Measurements from ENCODE around the gene DCTN4. TPM values are rescaled to one million over a fixed set of nuclear protein-coding genes. Genes with fewer than 3 reads are reported as not detected.

DCTN4 gene
- total and polyA plus RNA-seq, 5 donors from 2014 or later = 7.7 to 85.8 (median 10.2) TPM

GRCh38 chr5:150764530-150764929, 5.7 kb upstream of the DCTN4 start:
- Histone ChIP-seq H3K4me1 (ENCODE audit: control insufficient read depth, insufficient read depth, low read length, poor library complexity, severe bottlenecking) (no peaks in the 10 kb centered on the region), H3K4me3 (ENCODE audit: low read depth, low read length) (no peak overlapping the region), H3K9me3 (ENCODE audit: control insufficient read depth in 2 of 2, low read length in 2 of 2) (no peaks in the 10 kb centered on the region), H3K27me3 (ENCODE audit: control insufficient read depth, insufficient read depth, low read length) (peaks cover 2% of the 10 kb centered on the region), H3K27ac (ENCODE audit: insufficient read depth, low read length, poor library complexity, severe bottlenecking) (no peak overlapping the region), H3K36me3 (ENCODE audit: control insufficient read depth, insufficient read depth, low read length) (no peaks in the 10 kb centered on the region)
- peaks cover 0 to 2% (median 0%) of the 10 kb centered on the region in 7 donors for H3K9me3 Mint-ChIP-seq
- DNase-seq (no peak), ATAC-seq (ENCODE audit: low read depth in 2 of 2) (no peak)
- H3K27ac Mint-ChIP-seq = peak overlapping the region in 1 of 3 donors; percentile 38
- peaks cover 0 to under 1% (median 0%) of the 10 kb centered on the region in 4 donors for H3K4me1 Mint-ChIP-seq
- H3K27me3 Mint-ChIP-seq = peaks cover 10% of the 10 kb centered on the region
- H3K36me3 Mint-ChIP-seq = no peaks in the 10 kb centered on the region
- H3K4me3 Mint-ChIP-seq = no peak overlapping the region

GRCh38 chr5:150763023-150763769, 4.4 kb upstream of the DCTN4 start:
- no peak for ATAC-seq (ENCODE audit: low read depth in 2 of 2)
- H3K27ac ChIP-seq (ENCODE audit: insufficient read depth, low read length, poor library complexity, severe bottlenecking) = no peak overlapping the region

GRCh38 chr5:150762211-150762610, 3.4 kb upstream of the DCTN4 start:
- peaks cover 11% of the 10 kb centered on the region for H3K4me1 ChIP-seq (ENCODE audit: control insufficient read depth, insufficient read depth, low read length, poor library complexity, severe bottlenecking)
- Mint-ChIP-seq H3K4me3 (no peak overlapping the region), H3K4me1 (peaks cover 0 to 7% (median 2%) of the 10 kb centered on the region in 4 donors), H3K27me3 (peaks cover 3% of the 10 kb centered on the region), H3K36me3 (peaks cover 2% of the 10 kb centered on the region), H3K9me3 (peaks cover 0 to 2% (median 0%) of the 10 kb centered on the region in 7 donors), H3K27ac (no peak overlapping the region)
- no peaks in the 10 kb centered on the region for H3K9me3 ChIP-seq (ENCODE audit: control insufficient read depth in 2 of 2, low read length in 2 of 2)
- no peak for DNase-seq
- no peak for ATAC-seq (ENCODE audit: low read depth in 2 of 2)
- H3K27me3 ChIP-seq (ENCODE audit: control insufficient read depth, insufficient read depth, low read length) = peaks cover 2% of the 10 kb centered on the region
- no peak overlapping the region for H3K4me3 ChIP-seq (ENCODE audit: low read depth, low read length)
- H3K27ac ChIP-seq (ENCODE audit: insufficient read depth, low read length, poor library complexity, severe bottlenecking) = no peak overlapping the region
- H3K36me3 ChIP-seq (ENCODE audit: control insufficient read depth, insufficient read depth, low read length) = no peaks in the 10 kb centered on the region

More at GRCh38 chr5:150763023-150763769, 4.4 kb upstream of the DCTN4 start:
- H3K27me3 ChIP-seq (ENCODE audit: control insufficient read depth, insufficient read depth, low read length) = peaks cover 2% of the 10 kb centered on the region
- Mint-ChIP-seq H3K27ac (no peak overlapping the region), H3K9me3 (peaks cover 0 to 2% (median 0%) of the 10 kb centered on the region in 7 donors), H3K4me1 (peaks cover 0 to 4% (median 0%) of the 10 kb centered on the region in 4 donors), H3K36me3 (no peaks in the 10 kb centered on the region), H3K4me3 (no peak overlapping the region), H3K27me3 (peaks cover 6% of the 10 kb centered on the region)
- no peak for DNase-seq
- H3K9me3 ChIP-seq (ENCODE audit: control insufficient read depth in 2 of 2, low read length in 2 of 2) = no peaks in the 10 kb centered on the region
- no peaks in the 10 kb centered on the region for H3K36me3 ChIP-seq (ENCODE audit: control insufficient read depth, insufficient read depth, low read length)
- H3K4me3 ChIP-seq (ENCODE audit: low read depth, low read length) = no peak overlapping the region
- peaks cover 2% of the 10 kb centered on the region for H3K4me1 ChIP-seq (ENCODE audit: control insufficient read depth, insufficient read depth, low read length, poor library complexity, severe bottlenecking)

GRCh38 chr5:150759334-150759583, 442 bp upstream of the DCTN4 start:
- Mint-ChIP-seq H3K36me3 (peaks cover 18% of the 10 kb centered on the region), H3K9me3 (no peaks in the 10 kb centered on the region), H3K4me3 (no peak overlapping the region), H3K27ac (no peak overlapping the region), H3K27me3 (no peaks in the 10 kb centered on the region), H3K4me1 (peaks cover 5 to 24% (median 22%) of the 10 kb centered on the region in 4 donors)
- peak overlapping the region; percentile 98 for H3K27ac ChIP-seq (ENCODE audit: insufficient read depth, low read length, poor library complexity, severe bottlenecking)
- peaks cover 2% of the 10 kb centered on the region for H3K27me3 ChIP-seq (ENCODE audit: control insufficient read depth, insufficient read depth, low read length)
- peaks cover 21% of the 10 kb centered on the region for H3K4me1 ChIP-seq (ENCODE audit: control insufficient read depth, insufficient read depth, low read length, poor library complexity, severe bottlenecking)
- peaks cover 13% of the 10 kb centered on the region for H3K36me3 ChIP-seq (ENCODE audit: control insufficient read depth, insufficient read depth, low read length)
- H3K4me3 ChIP-seq (ENCODE audit: low read depth, low read length) = peak overlapping the region; percentile 92
- DNase-seq (no peak), ATAC-seq (ENCODE audit: low read depth in 2 of 2) (no peak)
- no peaks in the 10 kb centered on the region for H3K9me3 ChIP-seq (ENCODE audit: control insufficient read depth in 2 of 2, low read length in 2 of 2)

- ATAC-seq (ENCODE audit: low read depth in 2 of 2) (peak in 1 of 2 donors; percentile 1), DNase-seq (no peak)
- H3K9me3 Mint-ChIP-seq = no peaks in the 10 kb centered on the region
- no peak overlapping the region for H3K27ac Mint-ChIP-seq
- no peaks in the 10 kb centered on the region for H3K27me3 Mint-ChIP-seq
- H3K36me3 Mint-ChIP-seq = peaks cover 29% of the 10 kb centered on the region
- Histone ChIP-seq H3K27me3 (ENCODE audit: control insufficient read depth, insufficient read depth, low read length) (peaks cover 2% of the 10 kb centered on the region), H3K27ac (ENCODE audit: insufficient read depth, low read length, poor library complexity, severe bottlenecking) (peak overlapping the region; percentile 98), H3K9me3 (ENCODE audit: control insufficient read depth in 2 of 2, low read length in 2 of 2) (no peaks in the 10 kb centered on the region), H3K4me1 (ENCODE audit: control insufficient read depth, insufficient read depth, low read length, poor library complexity, severe bottlenecking) (peaks cover 21% of the 10 kb centered on the region), H3K4me3 (ENCODE audit: low read depth, low read length) (peak overlapping the region; percentile 92), H3K36me3 (ENCODE audit: control insufficient read depth, insufficient read depth, low read length) (peaks cover 24% of the 10 kb centered on the region)
- peaks cover 10 to 34% (median 31%) of the 10 kb centered on the region in 4 donors for H3K4me1 Mint-ChIP-seq
- H3K4me3 Mint-ChIP-seq = no peak overlapping the region
Measured at GRCh38 chr5:150758203-150758530, 650 bp downstream of the DCTN4 start.

- Mint-ChIP-seq H3K4me3 (peak overlapping the region in 3 of 4 donors; percentile 22 to 31 (median 26)), H3K9me3 (no peaks in the 10 kb centered on the region), H3K36me3 (peaks cover 32% of the 10 kb centered on the region), H3K27ac (peak overlapping the region in 2 of 3 donors; percentile 0 to 67), H3K27me3 (no peaks in the 10 kb centered on the region), H3K4me1 (peaks cover 10 to 38% (median 31%) of the 10 kb centered on the region in 4 donors)
- Histone ChIP-seq H3K27ac (ENCODE audit: insufficient read depth, low read length, poor library complexity, severe bottlenecking) (peak overlapping the region; percentile 98), H3K9me3 (ENCODE audit: control insufficient read depth in 2 of 2, low read length in 2 of 2) (no peaks in the 10 kb centered on the region), H3K4me3 (ENCODE audit: low read depth, low read length) (peak overlapping the region; percentile 92), H3K4me1 (ENCODE audit: control insufficient read depth, insufficient read depth, low read length, poor library complexity, severe bottlenecking) (peaks cover 21% of the 10 kb centered on the region), H3K36me3 (ENCODE audit: control insufficient read depth, insufficient read depth, low read length) (peaks cover 33% of the 10 kb centered on the region), H3K27me3 (ENCODE audit: control insufficient read depth, insufficient read depth, low read length) (peaks cover 2% of the 10 kb centered on the region)
- DNase-seq = no peak
- no peak for ATAC-seq (ENCODE audit: low read depth in 2 of 2)
Measured at GRCh38 chr5:150757087-150757649, 1.6 kb downstream of the DCTN4 start.

- ATAC-seq (ENCODE audit: low read depth in 2 of 2) = no peak
- H3K9me3 ChIP-seq (ENCODE audit: control insufficient read depth in 2 of 2, low read length in 2 of 2) = no peaks in the 10 kb centered on the region
- H3K36me3 ChIP-seq (ENCODE audit: control insufficient read depth, insufficient read depth, low read length) = peaks cover 55% of the 10 kb centered on the region
- Mint-ChIP-seq H3K9me3 (peaks cover 0 to 3% (median 0%) of the 10 kb centered on the region in 7 donors), H3K4me1 (peaks cover 24 to 60% (median 51%) of the 10 kb centered on the region in 4 donors), H3K36me3 (peaks cover 49% of the 10 kb centered on the region), H3K27me3 (no peaks in the 10 kb centered on the region), H3K4me3 (peak overlapping the region in 1 of 4 donors; percentile 51), H3K27ac (peak overlapping the region in 1 of 3 donors; percentile 43)
- no peak overlapping the region for H3K4me3 ChIP-seq (ENCODE audit: low read depth, low read length)
- DNase-seq = no peak
- H3K4me1 ChIP-seq (ENCODE audit: control insufficient read depth, insufficient read depth, low read length, poor library complexity, severe bottlenecking) = peaks cover 21% of the 10 kb centered on the region
- H3K27ac ChIP-seq (ENCODE audit: insufficient read depth, low read length, poor library complexity, severe bottlenecking) = no peak overlapping the region
- H3K27me3 ChIP-seq (ENCODE audit: control insufficient read depth, insufficient read depth, low read length) = no peaks in the 10 kb centered on the region
Measured at GRCh38 chr5:150753863-150754262, 5.0 kb downstream of the DCTN4 start.

All from CD4-positive, CD25-positive, alpha-beta regulatory T cell (primary cell).